ENCODE results near the gene SCMH1.

Gene SCMH1

DNA sequence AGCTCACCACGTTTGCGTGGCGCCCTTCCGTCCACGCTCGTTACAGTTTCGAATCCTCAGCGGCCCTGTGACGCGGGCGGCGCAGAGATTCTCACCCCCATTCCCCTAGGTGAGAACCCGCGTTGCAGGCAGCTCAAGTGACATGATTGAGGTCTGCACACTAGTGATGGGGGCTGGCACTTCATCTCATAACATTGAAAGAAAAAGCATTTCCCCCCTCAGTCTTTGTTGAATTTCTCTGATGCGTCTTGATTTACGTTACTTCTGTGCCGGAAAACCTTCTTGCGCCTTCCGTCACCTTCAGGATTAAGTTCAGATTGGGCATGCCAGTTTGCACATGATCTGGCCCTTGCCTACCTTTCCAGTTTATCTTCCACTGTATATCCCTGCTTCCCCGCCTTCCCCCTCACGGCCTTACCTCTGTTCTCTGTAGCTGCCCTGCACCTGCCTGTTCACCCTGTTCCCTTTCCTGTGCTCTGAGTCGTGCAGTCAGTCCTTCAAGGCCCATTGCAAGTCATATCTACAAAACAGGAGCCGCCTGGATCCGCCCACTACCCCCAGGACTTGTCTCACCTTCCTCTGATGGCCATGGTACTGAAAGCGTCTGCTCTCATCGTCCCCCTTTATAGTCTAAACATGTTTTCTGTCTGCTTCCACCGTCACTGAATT is 261.5 kb downstream of the SCMH1 start:
- Histone ChIP-seq H2AFZ (ENCODE audit: low read length, unreplicated experiment) (no peak overlapping the region), H3K27me3 (ENCODE audit: insufficient read depth, low read length) (no peaks in the 10 kb centered on the region), H3K27ac (ENCODE audit: low read depth, low read length) (peak overlapping the region; percentile 94), H3K36me3 (ENCODE audit: insufficient read depth, low read length) (peaks cover 19% of the 10 kb centered on the region), H3K4me1 (ENCODE audit: control insufficient read depth, insufficient read depth, low read length, unreplicated experiment) (peaks cover 42% of the 10 kb centered on the region), H3K4me3 (ENCODE audit: low read depth, low read length) (peak overlapping the region; percentile 88), H3K79me2 (ENCODE audit: control insufficient read depth, insufficient read depth, low read length, unreplicated experiment) (peaks cover 59% of the 10 kb centered on the region)

DNA sequence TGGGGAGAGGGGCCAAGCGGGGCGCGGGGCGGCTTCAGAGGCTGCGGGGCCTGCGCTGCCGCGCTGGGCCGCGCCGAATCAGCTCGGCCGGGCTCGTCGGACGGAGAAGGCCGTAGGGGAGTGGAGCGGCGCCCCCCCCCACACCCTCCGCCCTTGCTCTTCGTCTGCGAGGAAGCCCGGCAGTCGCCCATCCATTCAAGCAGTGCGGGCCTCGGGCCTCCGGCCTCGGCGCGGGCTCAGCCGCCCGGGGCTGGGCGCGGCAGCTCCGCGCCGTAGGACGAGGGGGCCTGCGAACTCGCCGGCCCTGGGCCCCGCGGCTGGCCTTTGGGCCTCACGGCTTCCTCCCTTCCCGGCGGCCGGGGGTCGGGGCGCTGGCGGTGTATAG is 262.0 kb downstream of the SCMH1 start:
- peaks cover 14% of the 10 kb centered on the region for H3K36me3 ChIP-seq (ENCODE audit: insufficient read depth, low read length)
- H3K27ac ChIP-seq (ENCODE audit: low read depth, low read length) = peak overlapping the region; percentile 94
- no peak overlapping the region for H2AFZ ChIP-seq (ENCODE audit: low read length, unreplicated experiment)
- peaks cover 54% of the 10 kb centered on the region for H3K79me2 ChIP-seq (ENCODE audit: control insufficient read depth, insufficient read depth, low read length, unreplicated experiment)
- peaks cover 42% of the 10 kb centered on the region for H3K4me1 ChIP-seq (ENCODE audit: control insufficient read depth, insufficient read depth, low read length, unreplicated experiment)
- H3K4me3 ChIP-seq (ENCODE audit: low read depth, low read length) = peak overlapping the region; percentile 88
- no peaks in the 10 kb centered on the region for H3K27me3 ChIP-seq (ENCODE audit: insufficient read depth, low read length)

DNA sequence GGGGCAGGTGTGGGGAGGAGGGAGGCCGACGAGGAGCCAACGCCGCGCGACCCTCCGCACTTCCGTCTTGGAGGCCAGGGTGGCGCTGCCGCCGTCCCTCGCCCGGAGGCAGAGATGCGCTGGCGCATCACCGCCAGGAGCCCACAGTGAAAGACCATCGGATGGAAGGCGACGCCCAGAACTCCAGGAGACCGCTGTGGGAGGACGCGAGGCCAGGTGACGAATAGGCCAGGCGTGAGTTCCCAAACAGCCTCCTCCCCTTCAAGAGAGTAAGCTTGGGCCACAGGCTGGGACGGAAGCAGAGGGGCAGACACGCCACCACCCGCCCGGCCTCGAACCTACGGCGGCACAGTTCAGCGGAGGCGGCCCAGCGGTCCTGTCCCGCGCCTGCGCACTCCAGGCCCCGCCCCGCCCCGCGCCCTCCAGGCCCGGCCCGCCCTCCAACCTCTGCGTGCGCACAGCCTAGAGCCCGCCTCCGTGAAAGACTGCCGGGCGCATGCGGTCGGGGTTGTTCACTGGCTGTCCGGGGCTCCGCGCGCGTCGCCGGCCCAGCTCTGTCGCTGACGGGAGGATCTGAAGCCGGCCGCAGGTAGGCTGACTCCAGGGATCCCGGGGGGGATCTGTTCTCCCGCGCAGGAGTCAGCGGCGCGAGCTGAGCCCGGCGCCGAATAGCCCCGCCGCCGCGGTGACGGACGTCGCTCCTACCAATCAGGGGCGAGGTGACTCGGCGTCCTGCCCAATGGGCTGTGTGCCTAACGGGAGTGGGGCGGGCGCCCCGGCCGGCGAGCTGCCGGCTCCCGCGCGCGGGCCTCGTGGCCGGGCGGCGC is 262.7 kb downstream of the SCMH1 start, which contains the start of gene CTPS1:
Gene CTPS1, plus strand, starts transcription at position 456 of the 827 bp plus-strand sequence. CDS start 3,595 bp downstream, outside the sequence.
- H3K36me3 ChIP-seq (ENCODE audit: insufficient read depth, low read length) = peaks cover 8% of the 10 kb centered on the region
- H2AFZ ChIP-seq (ENCODE audit: low read length, unreplicated experiment) = peak within 1 kb of the TSS; percentile 97
- peaks cover 40% of the 10 kb centered on the region for H3K4me1 ChIP-seq (ENCODE audit: control insufficient read depth, insufficient read depth, low read length, unreplicated experiment)
- no peaks in the 10 kb centered on the region for H3K27me3 ChIP-seq (ENCODE audit: insufficient read depth, low read length)
- H3K27ac ChIP-seq (ENCODE audit: low read depth, low read length) = peak within 1 kb of the TSS; percentile 94
- H3K79me2 ChIP-seq (ENCODE audit: control insufficient read depth, insufficient read depth, low read length, unreplicated experiment) = peaks cover 47% of the 10 kb centered on the region
- H3K4me3 ChIP-seq (ENCODE audit: low read depth, low read length) = peak within 1 kb of the TSS; percentile 88

DNA sequence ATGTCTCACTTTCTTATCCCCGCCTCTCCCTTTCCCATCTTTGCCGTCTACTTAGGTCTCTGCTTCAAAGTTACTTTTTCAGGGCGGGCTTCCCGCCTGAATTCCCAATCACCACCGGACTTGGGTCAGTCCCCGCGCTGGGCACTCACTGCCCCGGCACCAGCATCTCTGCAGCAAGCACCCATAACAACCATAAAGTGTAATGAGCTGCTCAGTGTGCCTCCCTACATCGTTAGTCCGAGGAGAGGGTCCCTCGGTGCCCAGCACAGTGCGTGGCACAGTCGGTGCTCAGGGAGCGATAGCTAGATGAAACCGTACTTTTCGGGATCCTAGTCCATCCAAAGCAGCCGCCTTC is 263.2 kb downstream of the SCMH1 start:
- Histone ChIP-seq H3K27ac (ENCODE audit: low read depth, low read length) (peak overlapping the region; percentile 94), H3K4me1 (ENCODE audit: control insufficient read depth, insufficient read depth, low read length, unreplicated experiment) (peaks cover 35% of the 10 kb centered on the region), H3K79me2 (ENCODE audit: control insufficient read depth, insufficient read depth, low read length, unreplicated experiment) (peaks cover 42% of the 10 kb centered on the region), H2AFZ (ENCODE audit: low read length, unreplicated experiment) (peak overlapping the region; percentile 97), H3K4me3 (ENCODE audit: low read depth, low read length) (peak overlapping the region; percentile 88), H3K36me3 (ENCODE audit: insufficient read depth, low read length) (peaks cover 2% of the 10 kb centered on the region; the same call in 1 of the 2 replicates), H3K27me3 (ENCODE audit: insufficient read depth, low read length) (no peaks in the 10 kb centered on the region)

DNA sequence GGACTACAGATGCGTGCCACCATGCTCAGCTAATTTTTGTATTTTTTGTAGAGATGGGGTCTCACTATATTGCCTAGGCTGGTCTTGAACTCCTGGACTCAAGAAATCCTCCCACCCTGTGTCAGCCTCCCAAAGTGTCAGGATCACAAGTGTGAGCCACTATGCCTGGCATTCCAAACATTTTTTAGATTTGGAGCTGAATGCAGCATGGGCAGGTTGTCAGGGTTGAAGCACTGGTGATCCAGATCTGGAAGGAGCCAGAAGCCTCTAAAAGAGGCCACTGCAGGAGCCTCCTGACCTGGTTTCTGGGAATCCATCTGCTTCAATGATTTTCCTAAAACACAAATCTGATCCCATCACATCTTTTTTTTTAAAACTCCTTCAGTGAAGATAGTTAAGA is 264.4 kb downstream of the SCMH1 start:
- peaks cover 24% of the 10 kb centered on the region for H3K4me1 ChIP-seq (ENCODE audit: control insufficient read depth, insufficient read depth, low read length, unreplicated experiment)
- no peak overlapping the region for H3K27ac ChIP-seq (ENCODE audit: low read depth, low read length)
- H2AFZ ChIP-seq (ENCODE audit: low read length, unreplicated experiment) = no peak overlapping the region
- H3K79me2 ChIP-seq (ENCODE audit: control insufficient read depth, insufficient read depth, low read length, unreplicated experiment) = peaks cover 30% of the 10 kb centered on the region
- H3K27me3 ChIP-seq (ENCODE audit: insufficient read depth, low read length) = no peaks in the 10 kb centered on the region
- H3K4me3 ChIP-seq (ENCODE audit: low read depth, low read length) = no peak overlapping the region
- H3K36me3 ChIP-seq (ENCODE audit: insufficient read depth, low read length) = no peaks in the 10 kb centered on the region

Data from ACC112 (cell line).